ENCODE measurements around the gene PNPO. TPM values are rescaled to one million over a fixed set of nuclear protein-coding genes. Genes with fewer than 3 reads are reported as not detected.

The PNPO gene
- total RNA-seq, 1 donor from 2014 or later = 9.1 TPM

DNA sequence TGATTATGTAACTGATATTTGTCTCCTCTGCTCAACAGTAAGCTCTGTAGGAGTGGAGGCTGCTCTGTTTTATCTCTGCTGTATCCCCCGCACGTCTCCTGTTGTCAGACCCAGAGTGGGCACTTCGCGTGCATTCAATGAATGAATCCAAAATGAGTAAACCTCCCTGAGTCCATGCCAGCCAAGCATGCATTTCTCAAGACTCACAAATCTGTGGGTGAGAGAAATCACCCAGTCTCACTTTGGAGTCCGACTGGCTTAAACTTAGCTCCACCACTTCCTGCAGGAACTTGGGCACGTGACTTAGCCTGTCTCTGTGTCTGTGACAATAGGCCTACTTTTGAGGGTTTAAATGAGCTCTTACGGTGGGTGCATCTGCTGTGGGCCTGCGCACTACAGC is 3.7 kb downstream of the PNPO start:
- H3K79me2 ChIP-seq (ENCODE audit: low read depth) = no peaks in the 10 kb centered on the region
- no peak overlapping the region for H3K9ac ChIP-seq
- H3K4me3 ChIP-seq = no peak overlapping the region
- no peak for DNase-seq (ENCODE audit: low spot score)
- no peak for TF ChIP-seq EZH2 (IDR thresholded peaks at IDR 0.05)
- TF ChIP-seq, protein P1, sequence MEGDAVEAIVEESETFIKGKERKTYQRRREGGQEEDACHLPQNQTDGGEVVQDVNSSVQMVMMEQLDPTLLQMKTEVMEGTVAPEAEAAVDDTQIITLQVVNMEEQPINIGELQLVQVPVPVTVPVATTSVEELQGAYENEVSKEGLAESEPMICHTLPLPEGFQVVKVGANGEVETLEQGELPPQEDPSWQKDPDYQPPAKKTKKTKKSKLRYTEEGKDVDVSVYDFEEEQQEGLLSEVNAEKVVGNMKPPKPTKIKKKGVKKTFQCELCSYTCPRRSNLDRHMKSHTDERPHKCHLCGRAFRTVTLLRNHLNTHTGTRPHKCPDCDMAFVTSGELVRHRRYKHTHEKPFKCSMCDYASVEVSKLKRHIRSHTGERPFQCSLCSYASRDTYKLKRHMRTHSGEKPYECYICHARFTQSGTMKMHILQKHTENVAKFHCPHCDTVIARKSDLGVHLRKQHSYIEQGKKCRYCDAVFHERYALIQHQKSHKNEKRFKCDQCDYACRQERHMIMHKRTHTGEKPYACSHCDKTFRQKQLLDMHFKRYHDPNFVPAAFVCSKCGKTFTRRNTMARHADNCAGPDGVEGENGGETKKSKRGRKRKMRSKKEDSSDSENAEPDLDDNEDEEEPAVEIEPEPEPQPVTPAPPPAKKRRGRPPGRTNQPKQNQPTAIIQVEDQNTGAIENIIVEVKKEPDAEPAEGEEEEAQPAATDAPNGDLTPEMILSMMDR (IDR thresholded peaks at IDR 0.05) = no peak
- Mint-ChIP-seq H3K4me1 (peaks cover 17% of the 10 kb centered on the region), H3K4me3 (no peak overlapping the region), H3K27me3 (ENCODE audit: insufficient read depth, low read depth) (no peaks in the 10 kb centered on the region), H3K27ac (peak overlapping the region; percentile 8), H3K36me3 (peaks cover 2% of the 10 kb centered on the region), H3K9me3 (no peaks in the 10 kb centered on the region)
- H3F3A ChIP-seq (ENCODE audit: low read depth) = no peaks in the 10 kb centered on the region
- H3K36me3 ChIP-seq = no peaks in the 10 kb centered on the region
- peaks cover 5% of the 10 kb centered on the region for H3K4me1 ChIP-seq
- H2AFZ ChIP-seq (replicated peaks) = no peak overlapping the region
- peaks cover 16% of the 10 kb centered on the region for H3K27me3 ChIP-seq
- H3K4me2 ChIP-seq = no peak overlapping the region
- H3K9me3 ChIP-seq (ENCODE audit: low read depth) = no peaks in the 10 kb centered on the region
- no peaks in the 10 kb centered on the region for H4K20me1 ChIP-seq (ENCODE audit: low read depth)
- H3K27ac ChIP-seq = no peak overlapping the region

DNA sequence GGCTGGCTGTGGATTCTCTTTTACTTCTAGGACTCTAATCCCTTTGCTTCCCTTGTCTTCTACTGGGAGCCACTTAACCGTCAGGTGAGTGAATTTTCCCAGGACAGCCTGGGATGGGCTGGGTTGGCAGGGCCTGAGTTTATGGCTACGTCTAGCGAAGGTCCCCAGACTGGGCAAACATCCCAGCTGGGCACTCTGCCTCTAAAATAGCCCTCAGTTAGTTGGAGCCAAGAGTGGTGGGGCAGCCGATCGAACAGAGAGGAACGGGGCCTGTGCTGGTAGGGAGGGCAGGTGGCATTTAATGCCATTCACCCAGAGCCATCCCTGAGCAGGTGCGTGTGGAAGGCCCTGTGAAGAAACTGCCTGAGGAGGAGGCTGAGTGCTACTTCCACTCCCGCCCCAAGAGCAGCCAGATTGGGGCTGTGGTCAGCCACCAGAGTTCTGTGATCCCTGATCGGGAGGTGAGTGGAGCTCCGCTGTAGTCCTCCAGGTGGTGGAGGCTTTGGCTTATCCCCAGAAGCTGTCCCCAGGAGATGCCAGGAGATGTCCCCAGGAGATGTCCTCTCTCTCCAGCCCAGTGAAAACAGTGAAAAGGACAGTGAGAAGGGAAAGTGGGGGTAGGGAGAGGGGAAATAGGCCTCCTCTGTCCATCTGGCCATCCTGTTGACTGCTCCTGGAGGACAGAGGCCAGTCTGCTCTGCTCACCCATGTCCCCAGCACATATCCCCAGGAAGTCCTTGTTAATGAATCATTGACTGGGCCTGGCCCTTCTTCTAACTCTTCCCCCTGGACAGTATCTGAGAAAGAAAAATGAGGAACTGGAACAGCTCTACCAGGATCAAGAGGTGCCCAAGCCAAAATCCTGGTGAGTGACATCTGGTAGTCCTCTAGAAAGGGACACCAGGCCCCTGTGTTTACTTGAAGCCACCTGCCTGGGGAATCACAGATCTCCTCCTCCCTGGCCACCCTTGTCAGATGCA is 4.4 kb downstream of the PNPO start:
- DNase-seq (ENCODE audit: low spot score) = no peak
- peak overlapping the region; percentile 37 for H3K27ac Mint-ChIP-seq
- no peak overlapping the region for H3K27ac ChIP-seq
- no peak for TF ChIP-seq EZH2 (IDR thresholded peaks at IDR 0.05)
- TF ChIP-seq, protein P1 (IDR thresholded peaks at IDR 0.05) = no peak
- TF ChIP-seq EZH2phosphoT487 (IDR thresholded peaks at IDR 0.05) = no peak
- H3K36me3 Mint-ChIP-seq = peaks cover 2% of the 10 kb centered on the region
- peaks cover 9% of the 10 kb centered on the region for H3K27me3 ChIP-seq
- no peaks in the 10 kb centered on the region for H3K27me3 Mint-ChIP-seq (ENCODE audit: insufficient read depth, low read depth)
- H3K79me2 ChIP-seq (ENCODE audit: low read depth) = no peaks in the 10 kb centered on the region
- no peaks in the 10 kb centered on the region for H4K20me1 ChIP-seq (ENCODE audit: low read depth)
- no peaks in the 10 kb centered on the region for H3K9me3 ChIP-seq (ENCODE audit: low read depth)
- no peaks in the 10 kb centered on the region for H3F3A ChIP-seq (ENCODE audit: low read depth)
- no peaks in the 10 kb centered on the region for H3K9me3 Mint-ChIP-seq
- peaks cover 17% of the 10 kb centered on the region for H3K4me1 Mint-ChIP-seq
- H3K9ac ChIP-seq = no peak overlapping the region
- no peaks in the 10 kb centered on the region for H3K36me3 ChIP-seq
- no peak overlapping the region for H3K4me3 Mint-ChIP-seq
- H3K4me1 ChIP-seq = peaks cover 5% of the 10 kb centered on the region
- H2AFZ ChIP-seq (replicated peaks) = no peak overlapping the region
- H3K4me3 ChIP-seq = no peak overlapping the region
- no peak overlapping the region for H3K4me2 ChIP-seq

GRCh38 chr17:47946516-47946915 is 5.1 kb downstream of the PNPO start:
- Histone ChIP-seq H2AFZ (replicated peaks) (no peak overlapping the region), H3K9ac (no peak overlapping the region), H3K4me2 (no peak overlapping the region), H3F3A (ENCODE audit: low read depth) (no peaks in the 10 kb centered on the region), H3K27ac (no peak overlapping the region), H3K4me1 (peaks cover 5% of the 10 kb centered on the region), H3K79me2 (ENCODE audit: low read depth) (no peaks in the 10 kb centered on the region), H4K20me1 (ENCODE audit: low read depth) (no peaks in the 10 kb centered on the region), H3K4me3 (no peak overlapping the region), H3K36me3 (no peaks in the 10 kb centered on the region), H3K9me3 (ENCODE audit: low read depth) (no peaks in the 10 kb centered on the region), H3K27me3 (peaks cover 5% of the 10 kb centered on the region)
- Mint-ChIP-seq H3K27ac (peak overlapping the region; percentile 33), H3K4me3 (no peak overlapping the region), H3K4me1 (peaks cover 13% of the 10 kb centered on the region), H3K9me3 (no peaks in the 10 kb centered on the region), H3K27me3 (ENCODE audit: insufficient read depth, low read depth) (no peaks in the 10 kb centered on the region), H3K36me3 (peaks cover 2% of the 10 kb centered on the region)
- no peak for TF ChIP-seq EZH2phosphoT487 (IDR thresholded peaks at IDR 0.05)
- TF ChIP-seq, protein P1 (IDR thresholded peaks at IDR 0.05) = no peak
- no peak for TF ChIP-seq EZH2 (IDR thresholded peaks at IDR 0.05)
- no peak for DNase-seq (ENCODE audit: low spot score)
